Peyer's patch (tissue), 4 donors: ENCODE results near the gene GMCL1.

Experiments
- CTCF ChIP-seq, 6 experiments: fragments of 450-650 bp in 4 of 6; fragments of 200-600 bp in 2 of 6; sonication (generic) in 1 of 6; IDR thresholded peaks; one replicate each; pipeline ENCODE4 v1.5.1; 2017 to 2019; ENCODE audit warnings: antibody characterized with exemption in 6 of 6, mild to moderate bottlenecking in 3 of 6, moderate library complexity in 1 of 6
- POLR2A ChIP-seq, 2 donors: fragments of 450-650 bp; IDR thresholded peaks; one replicate each; pipeline ENCODE4 v1.5.1; 2017; ENCODE audit warnings: antibody characterized with exemption in 2 of 2, mild to moderate bottlenecking in 2 of 2, moderate library complexity in 2 of 2

GRCh38 chr2:69890881-69891280, 61.4 kb downstream of the GMCL1 start:
- no peak for TF ChIP-seq CTCF (IDR thresholded peaks at IDR 0.05)
- TF ChIP-seq POLR2A (IDR thresholded peaks at IDR 0.05): no peak
